Measurements from ENCODE around the gene SPAG4.

The SPAG4 gene

DNA sequence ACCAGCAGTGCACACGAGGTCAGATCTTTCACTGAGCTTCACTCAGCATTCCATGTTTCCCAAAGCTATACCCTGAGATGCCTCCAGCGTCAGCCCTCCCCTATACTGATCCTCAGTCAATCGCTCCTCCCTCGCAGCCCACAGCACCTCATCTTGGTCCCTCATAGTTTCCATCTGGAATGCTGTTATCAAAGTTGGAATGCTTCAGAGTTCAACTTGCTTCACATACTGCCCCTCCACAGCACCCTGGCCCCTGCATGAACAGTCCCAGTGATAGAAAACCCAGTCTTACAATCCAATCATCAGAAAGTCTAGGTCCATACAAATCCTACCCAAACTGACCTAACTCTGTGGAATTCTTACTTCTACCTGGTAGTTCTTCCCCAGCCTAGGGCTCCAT lies 20.0 kb downstream of the SPAG4 start:
- no peaks in the 10 kb centered on the region for H3K9me3 ChIP-seq (ENCODE audit: control insufficient read depth, insufficient read depth, low read length)

DNA sequence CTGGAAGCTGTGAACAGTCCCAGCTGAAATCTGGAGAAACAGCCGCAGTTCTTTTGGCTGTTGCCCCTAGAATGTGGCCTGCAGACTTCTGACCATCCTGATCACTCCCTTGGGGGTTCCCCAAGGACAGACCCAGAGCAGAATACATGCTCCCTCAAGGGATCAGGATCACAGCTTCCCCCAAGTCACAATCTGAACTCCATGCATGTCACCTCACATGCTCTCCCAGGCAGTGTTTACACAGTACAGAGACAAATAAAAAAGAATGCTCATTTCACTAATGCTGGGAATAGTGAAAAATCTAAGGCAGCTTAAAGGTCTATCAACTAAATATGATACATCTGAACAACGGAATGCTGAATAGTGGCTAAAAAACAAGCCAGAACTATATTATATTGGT lies 20.5 kb downstream of the SPAG4 start:
- Histone ChIP-seq H3K27ac (ENCODE audit: low read depth, low read length) (no peak overlapping the region), H3K4me3 (ENCODE audit: low read length) (no peak overlapping the region), H3K9me2 (replicated peaks; ENCODE audit: control insufficient read depth, low read length) (no peaks in the 10 kb centered on the region), H3K9me3 (ENCODE audit: control insufficient read depth, insufficient read depth, low read length) (no peaks in the 10 kb centered on the region), H3K79me2 (ENCODE audit: control insufficient read depth, low read length) (peaks cover 49% of the 10 kb centered on the region), H3K27me3 (ENCODE audit: control insufficient read depth, low read length) (no peaks in the 10 kb centered on the region), H3K4me1 (ENCODE audit: control insufficient read depth, low read length) (no peaks in the 10 kb centered on the region), H4K20me1 (ENCODE audit: control insufficient read depth, insufficient read depth, low read depth, low read length) (0 out of 2 replicates have a peak, but pooled peaks cover 6% of the 10 kb centered on the region), H3F3A (ENCODE audit: control insufficient read depth, insufficient read depth) (peaks cover 4% of the 10 kb centered on the region; the same call in 1 of the 2 replicates), H3K4me2 (ENCODE audit: low read length) (no peak overlapping the region), H3K36me3 (ENCODE audit: control insufficient read depth, low read length) (peaks cover 18% of the 10 kb centered on the region)
- no peak for TF ChIP-seq EZH2phosphoT487 (IDR thresholded peaks at IDR 0.05; ENCODE audit: borderline replicate concordance, low read length)
- TF ChIP-seq, protein P1, sequence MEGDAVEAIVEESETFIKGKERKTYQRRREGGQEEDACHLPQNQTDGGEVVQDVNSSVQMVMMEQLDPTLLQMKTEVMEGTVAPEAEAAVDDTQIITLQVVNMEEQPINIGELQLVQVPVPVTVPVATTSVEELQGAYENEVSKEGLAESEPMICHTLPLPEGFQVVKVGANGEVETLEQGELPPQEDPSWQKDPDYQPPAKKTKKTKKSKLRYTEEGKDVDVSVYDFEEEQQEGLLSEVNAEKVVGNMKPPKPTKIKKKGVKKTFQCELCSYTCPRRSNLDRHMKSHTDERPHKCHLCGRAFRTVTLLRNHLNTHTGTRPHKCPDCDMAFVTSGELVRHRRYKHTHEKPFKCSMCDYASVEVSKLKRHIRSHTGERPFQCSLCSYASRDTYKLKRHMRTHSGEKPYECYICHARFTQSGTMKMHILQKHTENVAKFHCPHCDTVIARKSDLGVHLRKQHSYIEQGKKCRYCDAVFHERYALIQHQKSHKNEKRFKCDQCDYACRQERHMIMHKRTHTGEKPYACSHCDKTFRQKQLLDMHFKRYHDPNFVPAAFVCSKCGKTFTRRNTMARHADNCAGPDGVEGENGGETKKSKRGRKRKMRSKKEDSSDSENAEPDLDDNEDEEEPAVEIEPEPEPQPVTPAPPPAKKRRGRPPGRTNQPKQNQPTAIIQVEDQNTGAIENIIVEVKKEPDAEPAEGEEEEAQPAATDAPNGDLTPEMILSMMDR (IDR thresholded peaks at IDR 0.05; ENCODE audit: low read depth, low read length, poor library complexity, severe bottlenecking), result no peak

More for the DNA sequence above, 20.0 kb downstream of the SPAG4 start:
- TF ChIP-seq, protein P1 (IDR thresholded peaks at IDR 0.05; ENCODE audit: low read depth, low read length, poor library complexity, severe bottlenecking), result no peak
- TF ChIP-seq EZH2phosphoT487 (IDR thresholded peaks at IDR 0.05; ENCODE audit: borderline replicate concordance, low read length), result no peak
- Histone ChIP-seq H3K27me3 (ENCODE audit: control insufficient read depth, low read length) (no peaks in the 10 kb centered on the region), H3K79me2 (ENCODE audit: control insufficient read depth, low read length) (peaks cover 46% of the 10 kb centered on the region), H3K4me2 (ENCODE audit: low read length) (no peak overlapping the region), H3K4me3 (ENCODE audit: low read length) (no peak overlapping the region), H3K36me3 (ENCODE audit: control insufficient read depth, low read length) (peaks cover 22% of the 10 kb centered on the region), H4K20me1 (ENCODE audit: control insufficient read depth, insufficient read depth, low read depth, low read length) (0 out of 2 replicates have a peak, but pooled peaks cover 6% of the 10 kb centered on the region), H3K9me2 (replicated peaks; ENCODE audit: control insufficient read depth, low read length) (no peaks in the 10 kb centered on the region), H3K4me1 (ENCODE audit: control insufficient read depth, low read length) (no peaks in the 10 kb centered on the region), H3F3A (ENCODE audit: control insufficient read depth, insufficient read depth) (peaks cover 2% of the 10 kb centered on the region; the same call in 1 of the 2 replicates), H3K27ac (ENCODE audit: low read depth, low read length) (no peak overlapping the region)

DNA sequence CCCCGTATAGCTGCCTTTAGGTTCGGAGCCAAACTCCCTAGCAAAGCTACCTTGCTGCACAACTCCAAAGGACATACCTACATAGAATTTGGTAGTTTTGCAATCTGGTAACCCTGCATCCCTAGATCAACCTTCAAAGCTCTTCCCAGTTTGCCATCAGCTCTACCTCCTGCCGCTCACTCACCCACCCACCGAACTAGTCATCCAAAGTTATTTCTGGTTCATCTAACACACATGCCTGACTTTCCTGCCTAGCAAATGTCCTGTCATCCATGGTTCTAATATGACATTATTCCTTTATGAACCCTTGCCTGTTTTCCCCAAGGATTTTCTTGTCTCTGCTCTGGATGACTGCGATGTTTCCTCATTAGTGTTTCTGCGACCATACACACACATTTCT lies 21.6 kb downstream of the SPAG4 start:
- H4K20me1 ChIP-seq (ENCODE audit: control insufficient read depth, insufficient read depth, low read depth, low read length), result peaks cover 8% of the 10 kb centered on the region; the same call in 1 of the 2 replicates
- no peaks in the 10 kb centered on the region for H3K9me2 ChIP-seq (replicated peaks; ENCODE audit: control insufficient read depth, low read length)
- peaks cover 6% of the 10 kb centered on the region for H3K36me3 ChIP-seq (ENCODE audit: control insufficient read depth, low read length)
- H3K4me2 ChIP-seq (ENCODE audit: low read length), result no peak overlapping the region
- H3F3A ChIP-seq (ENCODE audit: control insufficient read depth, insufficient read depth), result peaks cover 10% of the 10 kb centered on the region
- no peaks in the 10 kb centered on the region for H3K27me3 ChIP-seq (ENCODE audit: control insufficient read depth, low read length)
- H3K9me3 ChIP-seq (ENCODE audit: control insufficient read depth, insufficient read depth, low read length), result no peaks in the 10 kb centered on the region
- no peaks in the 10 kb centered on the region for H3K4me1 ChIP-seq (ENCODE audit: control insufficient read depth, low read length)
- H3K27ac ChIP-seq (ENCODE audit: low read depth, low read length), result no peak overlapping the region
- H3K79me2 ChIP-seq (ENCODE audit: control insufficient read depth, low read length), result peaks cover 55% of the 10 kb centered on the region
- H3K4me3 ChIP-seq (ENCODE audit: low read length), result no peak overlapping the region
- no peak for TF ChIP-seq EZH2phosphoT487 (IDR thresholded peaks at IDR 0.05; ENCODE audit: borderline replicate concordance, low read length)
- TF ChIP-seq, protein P1 (IDR thresholded peaks at IDR 0.05; ENCODE audit: low read depth, low read length, poor library complexity, severe bottlenecking), result no peak
